GM19240 (cell line): ENCODE results near the gene CKM.
"Not testable (repeated sequence)": the region's sequence is repeated elsewhere in the genome, so short reads cannot be mapped to it uniquely, and the experiment has no call there.

Experiments used
- DNase-seq: peaks from one replicate; pipeline ENCODE4 v3.0.0; 2011; ENCODE audit warnings: low spot score; ENCODE audit not compliant: insufficient read length

Gene CKM

DNA sequence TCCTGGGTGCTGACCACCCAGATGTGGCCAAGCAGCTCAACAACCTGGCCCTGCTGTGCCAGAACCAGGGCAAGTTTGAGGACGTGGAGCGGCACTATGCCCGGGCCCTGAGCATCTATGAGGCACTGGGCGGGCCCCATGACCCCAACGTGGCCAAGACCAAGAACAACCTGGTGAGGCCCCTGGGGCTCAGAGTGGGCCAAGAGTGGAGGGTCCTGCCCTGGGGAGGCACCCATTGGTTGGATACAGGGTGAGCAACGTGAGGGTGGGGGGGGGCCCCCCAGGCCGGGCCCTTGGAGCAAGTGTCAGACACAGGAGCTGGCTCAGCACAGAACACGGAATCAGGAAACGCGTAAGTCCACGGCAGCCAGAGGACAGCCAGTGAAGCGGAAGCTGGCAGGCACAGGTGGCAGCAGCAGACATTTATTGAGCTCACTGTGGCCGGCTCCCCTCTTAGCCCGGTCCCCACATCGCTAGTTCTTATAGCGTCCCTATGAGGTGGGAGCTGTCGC is 26.8 kb upstream of the CKM start:
- DNase-seq, result no peak

- no peak for DNase-seq
These were observed 26.4 kb upstream of the CKM start for GRCh38 chr19:45349126-45349415.

DNA sequence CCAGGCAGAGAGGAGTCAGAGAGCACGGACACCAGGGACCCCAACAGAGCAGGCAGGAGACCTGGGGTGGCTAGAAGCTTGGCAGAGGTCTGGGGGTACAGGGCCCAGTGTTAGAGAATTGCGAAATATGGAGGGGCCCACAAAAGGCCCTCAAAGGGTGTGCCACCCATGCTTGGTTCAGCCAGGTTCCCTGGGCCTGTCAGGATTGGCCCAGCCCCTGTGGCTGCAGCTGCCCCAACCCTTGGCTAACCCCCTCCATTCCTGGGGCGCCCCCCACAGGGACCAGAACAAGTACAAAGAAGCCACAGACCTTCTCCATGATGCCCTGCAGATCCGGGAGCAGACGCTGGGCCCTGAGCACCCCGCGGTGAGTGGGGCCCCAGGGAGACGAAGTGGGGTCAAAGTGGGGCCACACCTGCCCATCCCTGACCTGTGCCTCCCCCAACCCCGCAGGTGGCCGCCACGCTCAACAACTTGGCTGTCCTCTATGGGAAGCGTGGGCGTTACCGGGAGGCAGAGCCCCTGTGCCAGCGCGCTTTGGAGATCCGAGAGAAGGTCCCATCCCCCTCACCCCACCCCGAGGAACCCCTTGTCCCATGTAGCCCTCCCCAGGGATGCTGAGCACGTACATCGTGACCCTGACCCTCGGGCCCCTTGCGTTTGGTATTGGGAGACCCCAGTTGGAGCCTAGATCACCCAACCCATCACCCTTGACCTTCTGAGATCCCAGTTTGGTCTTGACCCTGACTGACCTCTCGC is 25.9 kb upstream of the CKM start:
- DNase-seq, result no peak

DNA sequence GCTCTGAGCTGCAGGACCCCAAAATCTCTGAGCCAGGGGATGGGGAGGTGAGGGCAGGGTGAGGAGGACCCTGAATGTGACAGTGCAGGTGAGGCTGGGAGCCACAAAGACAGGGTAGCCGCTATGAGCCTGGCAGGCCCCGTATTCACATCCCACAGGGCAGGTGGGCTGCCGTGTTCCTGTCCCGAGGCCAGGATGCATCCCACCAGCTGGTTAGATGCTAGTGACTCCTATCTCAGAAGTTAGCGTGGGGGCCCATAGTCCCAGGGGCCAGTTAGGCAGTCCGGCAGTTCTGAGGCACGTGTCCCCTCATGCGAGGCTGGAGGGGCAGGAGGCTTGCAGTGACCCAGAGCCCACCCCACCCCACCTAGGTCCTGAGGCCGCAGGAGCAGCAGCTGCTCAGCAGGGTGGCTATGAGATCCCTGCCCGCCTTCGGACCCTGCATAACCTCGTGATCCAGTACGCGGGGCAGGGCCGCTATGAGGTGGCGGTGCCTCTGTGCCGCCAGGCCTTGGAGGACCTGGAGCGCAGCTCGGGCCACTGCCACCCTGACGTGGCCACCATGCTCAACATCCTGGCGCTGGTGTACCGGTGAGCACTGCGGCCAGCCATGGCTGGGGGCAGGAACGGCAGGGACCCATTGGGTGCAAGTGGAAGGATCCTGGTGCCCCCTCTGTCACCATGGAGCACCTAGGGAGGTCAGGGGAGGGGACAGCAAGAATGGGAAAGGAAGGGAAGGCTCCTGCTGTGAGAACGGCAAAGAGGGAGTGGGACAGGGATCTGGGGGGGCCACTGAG is 25.1 kb upstream of the CKM start:
- DNase-seq, result no peak

GRCh38 chr19:45346449-45346848 is 23.8 kb upstream of the CKM start:
- DNase-seq, result no peak

DNA sequence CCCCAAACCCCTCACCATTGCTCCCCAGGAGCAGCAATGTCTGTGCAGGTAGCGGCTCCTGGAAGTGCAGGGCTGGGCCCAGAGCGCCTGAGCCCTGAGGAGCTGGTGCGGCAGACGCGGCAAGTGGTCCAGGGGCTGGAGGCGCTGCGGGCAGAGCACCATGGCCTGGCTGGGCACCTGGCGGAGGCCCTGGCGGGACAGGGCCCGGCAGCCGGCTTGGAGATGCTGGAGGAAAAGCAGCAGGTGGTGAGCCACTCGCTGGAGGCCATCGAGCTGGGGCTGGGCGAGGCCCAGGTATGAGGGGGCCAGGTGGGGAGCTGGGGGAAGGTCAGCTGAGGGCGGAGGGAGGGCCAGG is 22.8 kb upstream of the CKM start:
- DNase-seq, result no peak

DNA sequence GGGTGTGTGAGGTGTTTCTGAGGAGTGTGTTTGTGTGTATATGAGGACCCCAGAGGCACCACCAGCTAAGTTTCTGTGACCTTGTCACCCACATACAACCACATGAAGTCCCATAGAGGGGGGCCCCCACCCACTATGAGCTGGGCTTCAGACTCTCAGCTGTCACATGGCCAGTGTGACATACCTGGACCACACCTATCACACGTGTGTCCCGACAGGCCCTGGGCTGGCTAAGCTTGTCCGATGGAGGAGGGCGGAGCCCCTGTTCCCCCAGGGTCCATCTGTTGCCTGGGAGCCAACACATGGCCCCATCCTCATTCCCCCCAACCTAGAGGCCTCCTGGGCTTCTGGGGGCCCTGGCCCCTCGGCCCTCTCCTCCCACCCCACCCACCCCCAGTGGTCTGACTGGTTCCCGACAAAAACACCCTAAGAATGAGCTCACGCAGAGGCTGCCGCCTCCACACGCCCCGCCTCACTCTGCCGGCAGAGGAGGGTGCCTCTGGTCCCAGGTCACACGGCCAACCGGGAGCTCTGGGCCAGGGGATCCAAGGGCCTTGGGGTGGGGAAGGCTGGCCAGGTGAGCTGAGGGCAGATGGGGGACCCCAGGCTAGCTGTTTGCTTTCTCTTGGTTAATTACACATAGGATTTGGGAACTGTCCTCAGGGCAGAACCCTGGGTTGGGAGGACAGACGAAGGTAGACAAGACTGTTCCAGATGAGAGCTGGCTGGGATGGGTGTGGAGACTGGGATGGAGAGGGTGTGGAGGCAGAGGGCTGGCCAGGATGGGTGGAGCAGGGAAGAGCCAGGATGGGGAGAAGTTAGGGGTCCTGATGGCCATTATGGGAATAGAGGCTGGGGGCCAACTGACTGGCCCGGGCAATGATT is 22.2 kb upstream of the CKM start:
- no peak for DNase-seq

- no peak for DNase-seq
These were observed 20.2 kb upstream of the CKM start for GRCh38 chr19:45342911-45343310.

DNA sequence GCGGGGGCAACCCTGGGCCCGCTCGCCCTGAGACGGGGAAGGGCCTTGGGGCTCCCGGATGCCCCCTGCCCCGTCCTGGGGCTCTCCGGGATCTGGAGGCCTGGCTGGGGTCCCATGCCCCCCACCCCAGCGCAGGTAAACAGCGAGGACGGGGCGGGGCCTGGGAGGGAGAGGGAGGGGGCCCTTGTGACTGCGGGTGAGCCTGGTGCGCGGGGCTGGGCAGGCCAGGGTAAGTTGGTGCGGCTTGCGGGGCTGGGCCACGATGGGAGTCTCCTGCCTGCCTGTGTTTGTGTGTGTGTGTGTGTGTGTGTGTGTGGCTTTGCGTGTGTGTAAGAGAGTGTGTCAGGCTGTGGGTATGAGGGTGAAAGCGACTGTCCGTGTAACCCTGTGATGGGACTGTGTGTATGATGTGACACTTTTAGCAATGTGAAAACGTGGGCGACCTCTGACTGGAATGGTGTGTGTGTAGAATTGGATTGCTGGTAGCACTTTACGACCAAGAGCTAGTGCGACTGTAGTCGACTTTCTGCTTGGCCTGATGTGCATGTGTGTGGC is 18.3 kb upstream of the CKM start:
- no peak for DNase-seq

- peak; percentile 43 for DNase-seq
These were observed 17.7 kb upstream of the CKM start, which contains the start of gene KLC3 for GRCh38 chr19:45340232-45340898. KLC3 (plus strand) TSS chr19:45340750; CDS start chr19:45345542, 4,792 bp downstream.

GRCh38 chr19:45339629-45340028 is 17.0 kb upstream of the CKM start:
- no peak for DNase-seq

DNA sequence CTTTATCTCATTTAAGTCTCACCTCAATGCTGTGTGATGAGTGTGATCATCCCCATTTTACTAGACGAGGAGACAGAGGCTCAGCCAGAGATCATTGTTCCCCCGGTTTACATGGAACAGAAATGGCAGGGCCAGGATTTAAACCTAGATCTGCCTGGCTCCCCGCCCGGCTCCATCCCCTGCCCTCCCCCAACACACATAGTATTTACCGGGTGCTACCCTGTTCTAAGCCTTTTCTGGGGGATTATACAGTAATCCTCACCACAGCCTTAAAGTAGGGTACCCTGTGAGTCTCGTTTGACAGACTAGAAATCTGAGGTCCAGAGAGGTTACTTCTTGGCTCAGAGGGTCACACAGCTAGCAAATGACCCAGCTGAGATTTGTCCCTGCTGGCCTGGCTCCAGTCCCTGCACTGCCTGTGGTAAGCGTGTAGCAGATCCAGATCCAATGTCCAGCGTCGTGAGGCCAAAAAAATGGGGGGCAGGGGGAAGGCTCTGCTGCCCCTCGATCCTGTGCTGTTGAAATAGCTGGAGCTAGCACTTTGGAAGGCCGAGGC is 14.1 kb upstream of the CKM start:
- no peak for DNase-seq

GRCh38 chr19:45334881-45335280 is 12.2 kb upstream of the CKM start:
- not testable (repeated sequence) for DNase-seq

DNA sequence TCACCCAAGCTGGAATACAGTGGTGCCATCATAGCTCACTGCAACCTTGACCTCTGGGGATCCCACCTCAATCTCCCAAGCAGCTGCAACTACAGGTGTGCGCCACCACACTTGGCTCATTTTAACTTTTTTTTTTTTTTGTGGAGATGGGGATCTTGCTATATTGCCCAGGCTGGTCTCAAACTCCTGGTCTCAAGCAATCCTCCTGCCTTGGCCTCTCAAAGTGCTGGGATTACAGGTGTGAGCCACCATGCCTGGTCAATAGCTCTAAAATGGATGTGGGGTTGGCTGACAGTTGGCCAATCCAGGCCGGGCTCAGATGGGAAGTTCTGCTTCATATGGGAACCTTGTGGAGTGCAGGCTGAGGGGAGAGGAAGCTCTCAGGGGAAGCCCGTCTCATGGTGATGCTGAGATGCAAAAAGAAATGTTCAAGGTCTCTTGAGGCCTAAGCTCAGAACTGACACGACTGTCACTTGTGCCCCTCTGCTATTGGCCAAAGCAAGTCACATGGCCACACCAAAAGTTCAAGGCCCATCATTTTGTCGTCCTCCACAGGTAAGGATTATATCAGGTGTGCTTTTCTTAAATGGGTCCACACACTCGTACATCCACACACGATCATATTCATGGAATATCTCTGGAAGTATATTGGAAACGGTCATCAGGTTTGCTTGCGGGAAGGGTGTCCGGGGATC is 11.1 kb upstream of the CKM start:
- DNase-seq, result no peak

DNA sequence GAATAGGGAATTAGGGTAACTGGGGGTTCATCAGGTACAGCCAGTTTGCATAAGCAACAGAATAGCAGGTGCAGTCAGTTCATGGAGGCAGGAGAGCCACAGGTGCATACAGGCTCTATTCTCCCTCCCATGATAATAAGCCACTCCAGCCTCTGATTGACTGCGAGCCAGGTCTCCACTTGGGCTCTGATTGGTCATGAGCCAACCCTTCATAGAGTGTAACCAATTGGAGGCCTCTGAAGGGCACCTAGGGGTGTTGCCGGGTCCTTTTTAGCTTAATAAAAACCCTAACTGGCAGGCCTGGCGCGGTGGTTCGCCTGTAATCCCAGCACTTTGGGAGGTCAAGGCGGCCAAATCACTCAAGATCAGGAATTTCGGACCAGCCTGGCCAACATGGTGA is 8.7 kb upstream of the CKM start:
- DNase-seq, result no peak

- no peak for DNase-seq
These were observed 4.9 kb upstream of the CKM start for GRCh38 chr19:45327404-45328143.

GRCh38 chr19:45324349-45324907 is 1.8 kb upstream of the CKM start:
- DNase-seq, result no peak

- DNase-seq, result no peak
These were observed 1.0 kb upstream of the CKM start for GRCh38 chr19:45323671-45324081.

DNA sequence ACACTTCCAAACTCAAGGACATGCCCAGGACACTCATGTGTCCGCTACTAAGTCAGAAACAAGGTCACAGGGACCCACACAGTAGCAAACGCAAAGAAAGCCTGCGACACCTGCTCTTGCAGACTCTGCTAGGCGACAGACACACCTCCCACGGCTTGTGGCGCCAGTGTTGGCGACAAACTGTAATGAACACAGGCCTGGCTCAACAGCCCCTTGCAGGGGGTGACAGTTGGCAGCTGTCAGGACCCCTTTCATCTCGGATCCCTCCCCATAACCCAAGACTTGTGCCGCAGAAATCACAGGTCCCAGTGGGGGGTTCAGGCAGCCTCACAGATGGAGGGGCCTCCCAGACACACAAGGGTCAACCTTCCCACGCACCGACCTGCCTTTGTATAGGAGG is 364 bp downstream of the CKM start:
- DNase-seq, result no peak
